SK-N-SH treated with all-trans-retinoic acid at 6 μM for 48 hours (cell line): ENCODE measurements around the gene RBM47.

Source experiments
- PPARA ChIP-seq: fragments of 250-450 bp; sonication (Bioruptor Pico); IDR thresholded peaks from 2 replicates; pipeline ENCODE4 v1.5.0; 2020; ENCODE audit warnings: mild to moderate bottlenecking, borderline replicate concordance
- ZC3H10 ChIP-seq: fragments of 250-450 bp; sonication (Bioruptor Pico); IDR thresholded peaks from 2 replicates; pipeline ENCODE4 v1.5.1; 2021; ENCODE audit warnings: mild to moderate bottlenecking, moderate library complexity
- ZFP3 ChIP-seq: fragments of 250-450 bp; sonication (Bioruptor Pico); IDR thresholded peaks from 2 replicates; pipeline ENCODE4 v1.5.0; 2020; ENCODE audit warnings: mild to moderate bottlenecking, moderate library complexity
- ZFP30 ChIP-seq: fragments of 450-650 bp; formaldehyde crosslinking; IDR thresholded peaks from 2 replicates; pipeline ENCODE4 v1.5.0; 2022; ENCODE audit warnings: mild to moderate bottlenecking, moderate library complexity
- ZNF565 ChIP-seq: fragments of 450-650 bp; formaldehyde crosslinking; conservative IDR thresholded peaks from 2 replicates; pipeline ENCODE4 v1.5.0; 2020; ENCODE audit warnings: low read depth, mild to moderate bottlenecking, moderate library complexity
- ZNF70 ChIP-seq: fragments of 450-650 bp; formaldehyde crosslinking; IDR thresholded peaks from 2 replicates; pipeline ENCODE4 v1.5.0; 2020; ENCODE audit warnings: mild to moderate bottlenecking, moderate library complexity
- ZNF8 ChIP-seq: fragments of 450-650 bp; formaldehyde crosslinking; IDR thresholded peaks from 2 replicates; pipeline ENCODE4 v1.5.0; 2020; ENCODE audit warnings: mild to moderate bottlenecking, moderate library complexity
- TF ChIP-seq, protein P1 (sequence below): fragments of 250-450 bp; sonication (Bioruptor Pico); IDR thresholded peaks from 2 replicates; pipeline ENCODE4 v1.5.1; 2021; ENCODE audit warnings: mild to moderate bottlenecking, moderate library complexity
- TF ChIP-seq, protein P2 (sequence below): fragments of 250-450 bp; sonication (Bioruptor Pico); IDR thresholded peaks from 2 replicates; pipeline ENCODE4 v1.5.1; 2020; ENCODE audit warnings: low read depth, mild to moderate bottlenecking, moderate library complexity
- TF ChIP-seq, protein P3 (sequence below): fragments of 250-450 bp; sonication (Bioruptor Pico); IDR thresholded peaks from 2 replicates; pipeline ENCODE4 v1.8.0; 2020; ENCODE audit warnings: mild to moderate bottlenecking, moderate library complexity, borderline replicate concordance
- TF ChIP-seq, protein P4 (sequence below): fragments of 250-450 bp; sonication (Bioruptor Pico); IDR thresholded peaks from 2 replicates; pipeline ENCODE4 v1.8.0; 2021; ENCODE audit warnings: low read depth, mild to moderate bottlenecking, moderate library complexity, borderline replicate concordance

DNA sequence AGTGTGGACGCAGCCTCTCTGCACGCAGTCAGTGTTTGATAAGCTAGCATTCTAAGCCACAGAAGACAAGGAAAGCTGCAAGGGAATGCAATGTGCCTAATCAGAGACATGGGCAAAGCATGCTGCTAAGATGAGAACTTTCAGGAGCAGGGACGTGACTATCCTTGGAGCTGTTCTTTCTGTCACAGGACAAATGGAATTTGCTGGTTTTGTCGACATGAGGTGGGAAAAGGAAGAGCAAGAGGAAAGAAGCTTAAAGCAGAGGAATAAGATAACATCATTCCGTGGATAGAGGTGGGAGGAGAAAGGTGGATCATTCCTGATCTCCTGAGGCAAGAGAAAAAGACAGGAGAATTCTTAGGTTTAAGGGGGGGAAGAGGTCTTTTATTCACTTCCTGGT, 33.7 kb downstream of the RBM47 start:
- TF ChIP-seq, protein P1, sequence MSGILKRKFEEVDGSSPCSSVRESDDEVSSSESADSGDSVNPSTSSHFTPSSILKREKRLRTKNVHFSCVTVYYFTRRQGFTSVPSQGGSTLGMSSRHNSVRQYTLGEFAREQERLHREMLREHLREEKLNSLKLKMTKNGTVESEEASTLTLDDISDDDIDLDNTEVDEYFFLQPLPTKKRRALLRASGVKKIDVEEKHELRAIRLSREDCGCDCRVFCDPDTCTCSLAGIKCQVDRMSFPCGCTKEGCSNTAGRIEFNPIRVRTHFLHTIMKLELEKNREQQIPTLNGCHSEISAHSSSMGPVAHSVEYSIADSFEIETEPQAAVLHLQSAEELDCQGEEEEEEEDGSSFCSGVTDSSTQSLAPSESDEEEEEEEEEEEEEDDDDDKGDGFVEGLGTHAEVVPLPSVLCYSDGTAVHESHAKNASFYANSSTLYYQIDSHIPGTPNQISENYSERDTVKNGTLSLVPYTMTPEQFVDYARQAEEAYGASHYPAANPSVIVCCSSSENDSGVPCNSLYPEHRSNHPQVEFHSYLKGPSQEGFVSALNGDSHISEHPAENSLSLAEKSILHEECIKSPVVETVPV: no peak
- no peak for TF ChIP-seq ZNF8 (CRISPR knock-in tag)
- TF ChIP-seq, protein P2, sequence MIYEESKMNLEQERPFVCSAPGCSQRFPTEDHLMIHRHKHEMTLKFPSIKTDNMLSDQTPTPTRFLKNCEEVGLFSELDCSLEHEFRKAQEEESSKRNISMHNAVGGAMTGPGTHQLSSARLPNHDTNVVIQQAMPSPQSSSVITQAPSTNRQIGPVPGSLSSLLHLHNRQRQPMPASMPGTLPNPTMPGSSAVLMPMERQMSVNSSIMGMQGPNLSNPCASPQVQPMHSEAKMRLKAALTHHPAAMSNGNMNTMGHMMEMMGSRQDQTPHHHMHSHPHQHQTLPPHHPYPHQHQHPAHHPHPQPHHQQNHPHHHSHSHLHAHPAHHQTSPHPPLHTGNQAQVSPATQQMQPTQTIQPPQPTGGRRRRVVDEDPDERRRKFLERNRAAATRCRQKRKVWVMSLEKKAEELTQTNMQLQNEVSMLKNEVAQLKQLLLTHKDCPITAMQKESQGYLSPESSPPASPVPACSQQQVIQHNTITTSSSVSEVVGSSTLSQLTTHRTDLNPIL (CRISPR knock-in tag): no peak
- no peak for TF ChIP-seq ZFP3
- TF ChIP-seq, protein P3, sequence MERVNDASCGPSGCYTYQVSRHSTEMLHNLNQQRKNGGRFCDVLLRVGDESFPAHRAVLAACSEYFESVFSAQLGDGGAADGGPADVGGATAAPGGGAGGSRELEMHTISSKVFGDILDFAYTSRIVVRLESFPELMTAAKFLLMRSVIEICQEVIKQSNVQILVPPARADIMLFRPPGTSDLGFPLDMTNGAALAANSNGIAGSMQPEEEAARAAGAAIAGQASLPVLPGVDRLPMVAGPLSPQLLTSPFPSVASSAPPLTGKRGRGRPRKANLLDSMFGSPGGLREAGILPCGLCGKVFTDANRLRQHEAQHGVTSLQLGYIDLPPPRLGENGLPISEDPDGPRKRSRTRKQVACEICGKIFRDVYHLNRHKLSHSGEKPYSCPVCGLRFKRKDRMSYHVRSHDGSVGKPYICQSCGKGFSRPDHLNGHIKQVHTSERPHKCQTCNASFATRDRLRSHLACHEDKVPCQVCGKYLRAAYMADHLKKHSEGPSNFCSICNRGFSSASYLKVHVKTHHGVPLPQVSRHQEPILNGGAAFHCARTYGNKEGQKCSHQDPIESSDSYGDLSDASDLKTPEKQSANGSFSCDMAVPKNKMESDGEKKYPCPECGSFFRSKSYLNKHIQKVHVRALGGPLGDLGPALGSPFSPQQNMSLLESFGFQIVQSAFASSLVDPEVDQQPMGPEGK (CRISPR knock-in tag): no peak
- TF ChIP-seq ZFP30 (CRISPR knock-in tag): no peak
- no peak for TF ChIP-seq ZC3H10 (CRISPR knock-in tag)
- TF ChIP-seq ZNF70 (CRISPR knock-in tag): no peak
- no peak for TF ChIP-seq ZNF565 (CRISPR knock-in tag)
- TF ChIP-seq PPARA (CRISPR knock-in tag): no peak
- TF ChIP-seq, protein P4, sequence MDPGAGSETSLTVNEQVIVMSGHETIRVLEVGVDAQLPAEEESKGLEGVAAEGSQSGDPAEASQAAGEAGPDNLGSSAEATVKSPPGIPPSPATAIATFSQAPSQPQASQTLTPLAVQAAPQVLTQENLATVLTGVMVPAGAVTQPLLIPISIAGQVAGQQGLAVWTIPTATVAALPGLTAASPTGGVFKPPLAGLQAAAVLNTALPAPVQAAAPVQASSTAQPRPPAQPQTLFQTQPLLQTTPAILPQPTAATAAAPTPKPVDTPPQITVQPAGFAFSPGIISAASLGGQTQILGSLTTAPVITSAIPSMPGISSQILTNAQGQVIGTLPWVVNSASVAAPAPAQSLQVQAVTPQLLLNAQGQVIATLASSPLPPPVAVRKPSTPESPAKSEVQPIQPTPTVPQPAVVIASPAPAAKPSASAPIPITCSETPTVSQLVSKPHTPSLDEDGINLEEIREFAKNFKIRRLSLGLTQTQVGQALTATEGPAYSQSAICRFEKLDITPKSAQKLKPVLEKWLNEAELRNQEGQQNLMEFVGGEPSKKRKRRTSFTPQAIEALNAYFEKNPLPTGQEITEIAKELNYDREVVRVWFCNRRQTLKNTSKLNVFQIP (CRISPR knock-in tag): no peak
